Esophagus squamous epithelium (tissue), 4 donors: ENCODE data around the gene HSPA1B.

Experiments used
- POLR2A ChIP-seq, 4 donors: fragments of 450-650 bp; IDR thresholded peaks; one replicate each; pipeline ENCODE4 v1.6.1; 2017; ENCODE audit warnings: antibody characterized with exemption in 4 of 4, mild to moderate bottlenecking in 4 of 4, moderate library complexity in 3 of 4
- TF ChIP-seq, protein P1 (sequence below), 6 experiments: fragments of 450-650 bp in 4 of 6; fragments of 200-600 bp in 2 of 6; sonication (generic) in 2 of 6; IDR thresholded peaks; one replicate each; pipeline ENCODE4 v1.5.1; 2016 to 2019; ENCODE audit warnings: antibody characterized with exemption in 6 of 6, mild to moderate bottlenecking in 4 of 6, moderate library complexity in 4 of 6

DNA sequence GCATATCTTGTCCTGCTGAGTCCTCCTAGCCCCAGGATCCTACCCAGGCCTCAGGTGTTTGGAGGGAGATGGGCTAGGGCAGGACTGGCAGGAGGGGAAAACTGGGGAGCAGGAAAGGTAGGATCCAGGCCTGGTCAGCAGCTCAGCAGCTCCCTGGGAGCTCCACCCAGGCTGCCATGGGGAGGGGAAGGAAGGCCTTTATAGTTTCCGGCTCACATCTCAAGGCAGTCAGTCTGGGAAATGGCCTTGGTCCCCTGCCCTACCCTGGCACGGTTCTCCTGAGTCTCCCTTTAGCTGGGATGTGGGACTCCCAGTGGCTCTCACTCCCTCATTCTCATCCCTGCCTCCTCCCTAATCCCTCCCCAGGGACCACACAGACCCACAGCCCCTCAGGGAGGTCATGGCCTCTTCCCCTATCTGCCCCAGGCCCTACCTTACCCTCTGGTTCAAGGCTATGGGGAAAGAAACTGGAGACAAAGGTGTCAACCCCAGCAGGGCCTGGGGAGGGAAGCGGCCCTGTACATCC, 49.6 kb downstream of the HSPA1B start:
- TF ChIP-seq, protein P1, sequence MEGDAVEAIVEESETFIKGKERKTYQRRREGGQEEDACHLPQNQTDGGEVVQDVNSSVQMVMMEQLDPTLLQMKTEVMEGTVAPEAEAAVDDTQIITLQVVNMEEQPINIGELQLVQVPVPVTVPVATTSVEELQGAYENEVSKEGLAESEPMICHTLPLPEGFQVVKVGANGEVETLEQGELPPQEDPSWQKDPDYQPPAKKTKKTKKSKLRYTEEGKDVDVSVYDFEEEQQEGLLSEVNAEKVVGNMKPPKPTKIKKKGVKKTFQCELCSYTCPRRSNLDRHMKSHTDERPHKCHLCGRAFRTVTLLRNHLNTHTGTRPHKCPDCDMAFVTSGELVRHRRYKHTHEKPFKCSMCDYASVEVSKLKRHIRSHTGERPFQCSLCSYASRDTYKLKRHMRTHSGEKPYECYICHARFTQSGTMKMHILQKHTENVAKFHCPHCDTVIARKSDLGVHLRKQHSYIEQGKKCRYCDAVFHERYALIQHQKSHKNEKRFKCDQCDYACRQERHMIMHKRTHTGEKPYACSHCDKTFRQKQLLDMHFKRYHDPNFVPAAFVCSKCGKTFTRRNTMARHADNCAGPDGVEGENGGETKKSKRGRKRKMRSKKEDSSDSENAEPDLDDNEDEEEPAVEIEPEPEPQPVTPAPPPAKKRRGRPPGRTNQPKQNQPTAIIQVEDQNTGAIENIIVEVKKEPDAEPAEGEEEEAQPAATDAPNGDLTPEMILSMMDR (IDR thresholded peaks at IDR 0.05): no peak
- TF ChIP-seq POLR2A (IDR thresholded peaks at IDR 0.05): no peak
